Neutrophil (primary cell): ENCODE data around the gene SMC4.

Experiments
- H3K27ac ChIP-seq: fragments of 200-600 bp; sonication (generic); 2 replicates; pipeline ENCODE4 v1.5.1; 2016; ENCODE audit warnings: mild to moderate bottlenecking, moderate library complexity
- H3K27me3 ChIP-seq: fragments of 200-600 bp; sonication (generic); 2 replicates; pipeline ENCODE4 v1.6.0; 2016; ENCODE audit warnings: mild to moderate bottlenecking
- H3K36me3 ChIP-seq: fragments of 200-600 bp; sonication (generic); 2 replicates; pipeline ENCODE4 v1.5.1; 2017
- H3K4me1 ChIP-seq, 2 experiments: fragments of 200-600 bp in 1 of 2; sonication (generic) in 1 of 2; 1 replicate in 1 of 2; 2 replicates in 1 of 2; pipeline versions ENCODE4 v1.5.1 to v1.6.1; 2013 to 2016; ENCODE audit warnings: low read depth in 1 of 2, low read length in 1 of 2, mild to moderate bottlenecking in 1 of 2, moderate library complexity in 1 of 2; ENCODE audit not compliant: control insufficient read depth in 1 of 2, insufficient read depth in 1 of 2
- H3K4me3 ChIP-seq, 2 experiments: fragments of 200-600 bp in 1 of 2; sonication (generic) in 1 of 2; 1 replicate in 1 of 2; 2 replicates in 1 of 2; pipeline ENCODE4 v1.5.1; 2013 to 2016; ENCODE audit warnings: low read depth in 1 of 2, low read length in 1 of 2, mild to moderate bottlenecking in 1 of 2, moderate library complexity in 1 of 2
- H3K9me3 ChIP-seq: fragments of 200-600 bp; sonication (generic); 2 replicates; pipeline ENCODE4 v1.5.1; 2016
- CTCF ChIP-seq: fragments of 200-600 bp; sonication (generic); IDR thresholded peaks from 2 replicates; pipeline ENCODE4 v1.5.1; 2016; ENCODE audit warnings: antibody characterized with exemption

The SMC4 gene

DNA sequence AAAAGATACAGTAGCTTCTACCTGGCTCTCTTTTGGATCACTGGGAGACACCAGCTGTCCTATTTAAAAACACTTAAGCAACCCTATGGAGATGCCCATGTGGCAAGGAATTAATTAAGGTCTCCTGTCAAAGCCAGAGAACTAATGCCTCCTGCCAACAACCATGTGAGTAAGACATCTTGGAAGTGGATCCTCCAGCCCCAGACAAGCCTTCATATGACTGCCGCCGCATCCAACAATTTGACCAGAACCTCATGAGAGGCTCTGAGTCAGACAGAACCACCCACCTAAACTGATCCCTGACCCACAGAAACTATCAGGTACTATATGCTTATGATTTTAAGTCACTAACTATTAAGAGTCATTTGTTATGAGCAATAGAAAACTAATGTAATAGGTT, 22.8 kb upstream of the SMC4 start:
- H3K27me3 ChIP-seq = no peaks in the 10 kb centered on the region
- H3K9me3 ChIP-seq = no peaks in the 10 kb centered on the region
- H3K27ac ChIP-seq = no peak overlapping the region
- H3K36me3 ChIP-seq = no peaks in the 10 kb centered on the region
- TF ChIP-seq CTCF = no peak
- H3K4me1 ChIP-seq = no peaks in the 10 kb centered on the region
- H3K4me3 ChIP-seq = no peak overlapping the region

- no peaks in the 10 kb centered on the region for H3K36me3 ChIP-seq
- H3K4me1 ChIP-seq = no peaks in the 10 kb centered on the region
- no peaks in the 10 kb centered on the region for H3K27me3 ChIP-seq
- no peak for TF ChIP-seq CTCF
- no peak overlapping the region for H3K4me3 ChIP-seq
- no peak overlapping the region for H3K27ac ChIP-seq
- H3K9me3 ChIP-seq = no peaks in the 10 kb centered on the region
These were observed 20.9 kb upstream of the SMC4 start for GRCh38 chr3:160378331-160379109.

DNA sequence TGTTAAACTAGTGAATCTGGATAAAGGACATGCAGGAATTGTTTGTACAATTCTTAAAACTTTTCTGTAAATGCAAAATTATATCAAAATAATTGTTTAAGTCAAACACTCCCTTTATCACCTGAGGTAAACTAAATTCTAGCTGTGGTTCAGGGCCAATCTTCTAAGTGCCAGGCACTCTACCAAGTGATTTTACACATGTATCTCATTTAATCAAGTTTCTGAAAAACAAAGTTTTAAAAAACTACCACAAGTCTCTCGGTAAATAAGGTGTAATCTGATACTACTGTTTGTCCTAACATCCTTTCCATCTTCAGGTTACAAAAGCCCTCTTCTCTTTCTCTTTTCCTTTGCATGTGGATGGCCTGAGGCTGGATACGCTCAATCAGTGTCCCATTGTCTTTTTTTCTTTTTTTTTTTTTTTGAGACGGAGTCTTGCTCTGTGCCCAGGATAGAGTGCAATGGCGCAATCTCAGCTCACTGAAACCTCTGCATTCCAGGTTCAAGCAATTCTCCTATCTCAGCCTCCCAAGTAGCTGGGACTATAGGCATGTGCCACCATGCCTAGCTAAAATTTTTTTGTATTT, 19.7 kb upstream of the SMC4 start:
- H3K27me3 ChIP-seq = no peaks in the 10 kb centered on the region
- H3K9me3 ChIP-seq = no peaks in the 10 kb centered on the region
- H3K4me3 ChIP-seq = no peak overlapping the region
- H3K27ac ChIP-seq = no peak overlapping the region
- H3K4me1 ChIP-seq = no peaks in the 10 kb centered on the region
- TF ChIP-seq CTCF = no peak
- H3K36me3 ChIP-seq = no peaks in the 10 kb centered on the region

DNA sequence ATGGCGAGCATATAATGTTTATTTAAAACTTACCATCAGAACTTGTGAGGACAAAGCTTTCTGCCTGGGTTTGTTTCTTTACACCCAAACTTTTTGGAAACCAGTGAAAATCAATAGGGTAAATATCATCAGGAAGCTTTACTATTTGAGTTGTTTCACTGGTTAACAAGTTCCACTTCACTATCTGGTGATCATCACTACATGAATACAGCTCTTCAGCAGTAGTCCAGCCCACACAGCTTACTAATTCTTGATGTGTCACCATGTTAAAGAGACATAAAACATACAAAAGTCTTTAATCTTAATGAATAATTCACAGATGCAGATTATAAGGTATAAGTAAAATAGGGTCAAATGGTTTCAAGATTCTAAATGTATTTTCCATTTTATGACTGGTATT, 18.0 kb upstream of the SMC4 start:
- H3K4me1 ChIP-seq = no peaks in the 10 kb centered on the region
- H3K27me3 ChIP-seq = no peaks in the 10 kb centered on the region
- no peaks in the 10 kb centered on the region for H3K9me3 ChIP-seq
- H3K27ac ChIP-seq = no peak overlapping the region
- no peak for TF ChIP-seq CTCF
- H3K36me3 ChIP-seq = no peaks in the 10 kb centered on the region
- H3K4me3 ChIP-seq = no peak overlapping the region

- Histone ChIP-seq H3K27ac (no peak overlapping the region), H3K27me3 (no peaks in the 10 kb centered on the region), H3K9me3 (no peaks in the 10 kb centered on the region), H3K36me3 (no peaks in the 10 kb centered on the region), H3K4me1 (no peaks in the 10 kb centered on the region), H3K4me3 (no peak overlapping the region)
- TF ChIP-seq CTCF = no peak
These were observed 14.7 kb upstream of the SMC4 start for GRCh38 chr3:160384639-160385318.
